ENCODE data around the gene EMCN. TPM values are rescaled to one million over a fixed set of nuclear protein-coding genes. Genes with fewer than 3 reads are reported as not detected.
"Not testable (repeated sequence)": the region's sequence is repeated elsewhere in the genome, so short reads cannot be mapped to it uniquely, and the experiment has no call there.

Gene EMCN
- total RNA-seq, 1 donor from 2014 or later = not detected

- TF ChIP-seq, protein P1, sequence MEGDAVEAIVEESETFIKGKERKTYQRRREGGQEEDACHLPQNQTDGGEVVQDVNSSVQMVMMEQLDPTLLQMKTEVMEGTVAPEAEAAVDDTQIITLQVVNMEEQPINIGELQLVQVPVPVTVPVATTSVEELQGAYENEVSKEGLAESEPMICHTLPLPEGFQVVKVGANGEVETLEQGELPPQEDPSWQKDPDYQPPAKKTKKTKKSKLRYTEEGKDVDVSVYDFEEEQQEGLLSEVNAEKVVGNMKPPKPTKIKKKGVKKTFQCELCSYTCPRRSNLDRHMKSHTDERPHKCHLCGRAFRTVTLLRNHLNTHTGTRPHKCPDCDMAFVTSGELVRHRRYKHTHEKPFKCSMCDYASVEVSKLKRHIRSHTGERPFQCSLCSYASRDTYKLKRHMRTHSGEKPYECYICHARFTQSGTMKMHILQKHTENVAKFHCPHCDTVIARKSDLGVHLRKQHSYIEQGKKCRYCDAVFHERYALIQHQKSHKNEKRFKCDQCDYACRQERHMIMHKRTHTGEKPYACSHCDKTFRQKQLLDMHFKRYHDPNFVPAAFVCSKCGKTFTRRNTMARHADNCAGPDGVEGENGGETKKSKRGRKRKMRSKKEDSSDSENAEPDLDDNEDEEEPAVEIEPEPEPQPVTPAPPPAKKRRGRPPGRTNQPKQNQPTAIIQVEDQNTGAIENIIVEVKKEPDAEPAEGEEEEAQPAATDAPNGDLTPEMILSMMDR (IDR thresholded peaks at IDR 0.05; ENCODE audit: insufficient read depth, low read length, severe bottlenecking) = no peak
- Histone ChIP-seq H3K4me3 (ENCODE audit: low read depth, low read length) (no peak overlapping the region), H3K27me3 (ENCODE audit: control insufficient read depth, insufficient read depth, low read length) (peaks cover 2% of the 10 kb centered on the region), H3K36me3 (ENCODE audit: control insufficient read depth, insufficient read depth, low read length) (no peaks in the 10 kb centered on the region)
- no peak for FAIRE-seq
- no peak for DNase-seq (ENCODE audit: low read depth)
Measured at GRCh38 chr4:100547541-100548199, 29.8 kb upstream of the EMCN start.

DNA sequence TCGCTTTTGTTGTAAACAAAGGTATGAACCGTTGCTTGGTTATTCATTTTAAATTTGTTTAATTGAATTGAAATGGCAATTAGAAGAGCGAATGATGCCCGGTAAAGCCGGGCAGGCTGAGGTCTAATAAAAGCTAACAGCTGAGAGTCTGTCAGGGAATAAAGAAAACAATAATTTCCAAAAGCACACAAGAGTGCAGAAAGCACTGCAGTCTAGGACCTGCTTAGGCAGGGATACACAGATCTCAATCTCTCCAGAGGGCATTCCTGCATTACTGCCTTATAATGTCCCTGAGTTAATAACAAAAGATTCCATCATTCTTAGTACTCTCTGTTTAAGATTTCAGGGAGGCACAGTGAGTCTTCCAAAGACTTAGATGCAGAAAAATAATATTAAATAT, 27.6 kb upstream of the EMCN start:
- H3K36me3 ChIP-seq (ENCODE audit: control insufficient read depth, insufficient read depth, low read length) = no peaks in the 10 kb centered on the region
- TF ChIP-seq, protein P1 (IDR thresholded peaks at IDR 0.05; ENCODE audit: insufficient read depth, low read length, severe bottlenecking) = no peak
- DNase-seq (ENCODE audit: low read depth) (no peak), FAIRE-seq (no peak)
- H3K4me3 ChIP-seq (ENCODE audit: low read depth, low read length) = no peak overlapping the region
- H3K27me3 ChIP-seq (ENCODE audit: control insufficient read depth, insufficient read depth, low read length) = peaks cover 2% of the 10 kb centered on the region

DNA sequence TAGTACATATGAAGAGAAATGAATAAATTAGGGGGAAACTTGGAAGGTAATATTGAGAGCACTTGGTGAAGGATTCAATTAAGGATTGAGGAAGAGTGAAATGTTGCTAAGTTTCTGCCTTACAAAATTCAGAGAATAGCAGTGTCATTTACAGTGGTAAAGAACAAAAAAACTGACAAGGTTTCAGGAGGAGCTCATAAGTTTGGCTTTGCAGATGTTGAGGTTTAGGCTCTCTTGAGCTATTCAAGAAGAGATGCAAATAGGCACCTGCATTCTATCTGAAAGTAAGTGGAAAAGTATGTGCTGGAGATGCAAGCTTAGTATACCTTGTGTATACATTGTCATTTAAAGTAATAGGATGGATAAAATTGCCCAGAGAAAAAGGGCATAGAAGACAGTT, 22.3 kb upstream of the EMCN start:
- TF ChIP-seq, protein P1 (IDR thresholded peaks at IDR 0.05; ENCODE audit: insufficient read depth, low read length, severe bottlenecking) = no peak
- Histone ChIP-seq H3K27me3 (ENCODE audit: control insufficient read depth, insufficient read depth, low read length) (peaks cover 2% of the 10 kb centered on the region), H3K4me3 (ENCODE audit: low read depth, low read length) (no peak overlapping the region), H3K36me3 (ENCODE audit: control insufficient read depth, insufficient read depth, low read length) (no peaks in the 10 kb centered on the region)
- DNase-seq (ENCODE audit: low read depth) (no peak), FAIRE-seq (no peak)

- TF ChIP-seq, protein P1 (IDR thresholded peaks at IDR 0.05; ENCODE audit: insufficient read depth, low read length, severe bottlenecking) = no peak
- Histone ChIP-seq H3K36me3 (ENCODE audit: control insufficient read depth, insufficient read depth, low read length) (no peaks in the 10 kb centered on the region), H3K27me3 (ENCODE audit: control insufficient read depth, insufficient read depth, low read length) (peaks cover 2% of the 10 kb centered on the region), H3K4me3 (ENCODE audit: low read depth, low read length) (no peak overlapping the region)
- DNase-seq (ENCODE audit: low read depth) (no peak), FAIRE-seq (no peak)
Measured at GRCh38 chr4:100539706-100540105, 21.9 kb upstream of the EMCN start.

DNA sequence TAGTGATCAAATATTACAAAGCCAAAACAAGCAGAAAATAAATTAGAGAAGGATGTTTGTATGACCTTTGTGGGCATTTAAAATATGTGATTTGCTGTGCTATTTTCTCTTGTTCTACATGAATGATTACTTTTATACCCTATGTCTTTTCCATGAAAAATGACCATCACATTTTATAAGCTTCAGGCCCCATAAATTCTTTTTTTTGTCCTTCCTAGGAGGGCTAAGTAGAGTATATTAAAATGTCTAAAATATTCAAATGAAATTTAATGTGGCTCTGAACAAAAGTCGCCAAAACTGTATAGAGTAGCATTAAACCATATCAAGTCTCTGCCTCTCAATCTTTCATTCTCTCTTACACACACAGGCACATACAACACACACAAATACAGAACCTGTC, 15.9 kb upstream of the EMCN start:
- no peak for FAIRE-seq
- no peak for DNase-seq (ENCODE audit: low read depth)
- TF ChIP-seq, protein P1 (IDR thresholded peaks at IDR 0.05; ENCODE audit: insufficient read depth, low read length, severe bottlenecking) = no peak
- no peak overlapping the region for H3K4me3 ChIP-seq (ENCODE audit: low read depth, low read length)
- H3K27me3 ChIP-seq (ENCODE audit: control insufficient read depth, insufficient read depth, low read length) = no peaks in the 10 kb centered on the region
- H3K36me3 ChIP-seq (ENCODE audit: control insufficient read depth, insufficient read depth, low read length) = no peaks in the 10 kb centered on the region

DNA sequence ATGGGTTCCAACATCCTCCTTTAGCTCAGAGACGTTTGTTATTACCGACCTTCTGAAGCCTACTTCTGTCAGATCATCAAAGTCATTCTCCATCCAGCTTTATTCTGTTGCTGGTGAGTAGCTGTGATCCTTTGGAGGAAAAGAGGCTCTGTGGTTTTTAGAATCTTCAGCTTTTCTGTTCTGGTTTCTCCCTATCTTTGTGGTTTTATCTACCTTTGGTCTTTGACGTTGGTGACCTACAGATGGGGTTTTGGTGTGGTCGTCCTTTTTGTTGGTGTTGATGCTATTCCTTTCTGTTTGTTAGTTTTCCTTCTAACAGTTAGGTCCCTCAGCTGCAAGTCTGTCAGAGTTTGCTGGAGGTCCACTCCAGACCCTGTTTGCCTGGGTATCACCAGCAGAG, 12.3 kb upstream of the EMCN start:
- not testable (repeated sequence) for H3K4me3 ChIP-seq (ENCODE audit: low read depth, low read length); FAIRE-seq

More for the DNA sequence above, 12.3 kb upstream of the EMCN start:
- DNase-seq (ENCODE audit: low read depth); H3K27me3 ChIP-seq (ENCODE audit: control insufficient read depth, insufficient read depth, low read length); H3K36me3 ChIP-seq (ENCODE audit: control insufficient read depth, insufficient read depth, low read length): not testable (repeated sequence)

Data from bronchial epithelial cell (primary cell).